ENCODE data around the gene NAALADL2.
"Not testable (repeated sequence)": the region's sequence is repeated elsewhere in the genome, so short reads cannot be mapped to it uniquely, and the experiment has no call there.

Gene NAALADL2

GRCh38 chr3:175357758-175358157 is 498.6 kb downstream of the NAALADL2 start:
- DNase-seq (ENCODE audit: low read depth, low spot score), result no peak

GRCh38 chr3:175358935-175359334 is 499.8 kb downstream of the NAALADL2 start:
- no peak for DNase-seq (ENCODE audit: low read depth, low spot score)

GRCh38 chr3:175370426-175370825 is 511.3 kb downstream of the NAALADL2 start:
- not testable (repeated sequence) for DNase-seq (ENCODE audit: low read depth, low spot score)

- DNase-seq (ENCODE audit: low read depth, low spot score), result not testable (repeated sequence)
Observed at GRCh38 chr3:175371187-175371586, 512.1 kb downstream of the NAALADL2 start.

- DNase-seq (ENCODE audit: low read depth, low spot score), result no peak
Observed at GRCh38 chr3:175374705-175375104, 515.6 kb downstream of the NAALADL2 start.

GRCh38 chr3:175378348-175378747 is 519.2 kb downstream of the NAALADL2 start:
- no peak for DNase-seq (ENCODE audit: low read depth, low spot score)

GRCh38 chr3:175381685-175382084 is 522.6 kb downstream of the NAALADL2 start:
- no peak for DNase-seq (ENCODE audit: low read depth, low spot score)

- DNase-seq (ENCODE audit: low read depth, low spot score), result no peak
Observed at GRCh38 chr3:175383371-175383770, 524.2 kb downstream of the NAALADL2 start.

- DNase-seq (ENCODE audit: low read depth, low spot score), result no peak
Observed at GRCh38 chr3:175383813-175384212, 524.7 kb downstream of the NAALADL2 start.

GRCh38 chr3:175384569-175384968 is 525.4 kb downstream of the NAALADL2 start:
- no peak for DNase-seq (ENCODE audit: low read depth, low spot score)

GRCh38 chr3:175386630-175387029 is 527.5 kb downstream of the NAALADL2 start:
- no peak for DNase-seq (ENCODE audit: low read depth, low spot score)

- DNase-seq (ENCODE audit: low read depth, low spot score), result no peak
Observed at GRCh38 chr3:175389560-175389959, 530.4 kb downstream of the NAALADL2 start.

- no peak for DNase-seq (ENCODE audit: low read depth, low spot score)
Observed at GRCh38 chr3:175391601-175392000, 532.5 kb downstream of the NAALADL2 start.

GRCh38 chr3:175392653-175393052 is 533.5 kb downstream of the NAALADL2 start:
- no peak for DNase-seq (ENCODE audit: low read depth, low spot score)

- no peak for DNase-seq (ENCODE audit: low read depth, low spot score)
Observed at GRCh38 chr3:175397372-175397771, 538.2 kb downstream of the NAALADL2 start.

GRCh38 chr3:175398676-175399075 is 539.5 kb downstream of the NAALADL2 start:
- no peak for DNase-seq (ENCODE audit: low read depth, low spot score)

GRCh38 chr3:175399156-175399840 is 540.2 kb downstream of the NAALADL2 start:
- DNase-seq (ENCODE audit: low read depth, low spot score), result no peak

GRCh38 chr3:175404027-175404426 is 544.9 kb downstream of the NAALADL2 start:
- DNase-seq (ENCODE audit: low read depth, low spot score), result no peak

GRCh38 chr3:175404621-175405020 is 545.5 kb downstream of the NAALADL2 start:
- no peak for DNase-seq (ENCODE audit: low read depth, low spot score)

- DNase-seq (ENCODE audit: low read depth, low spot score), result no peak
Observed at GRCh38 chr3:175410251-175410650, 551.1 kb downstream of the NAALADL2 start.

- no peak for DNase-seq (ENCODE audit: low read depth, low spot score)
Observed at GRCh38 chr3:175411405-175411804, 552.3 kb downstream of the NAALADL2 start.

GRCh38 chr3:175411946-175412345 is 552.8 kb downstream of the NAALADL2 start:
- DNase-seq (ENCODE audit: low read depth, low spot score), result no peak

GRCh38 chr3:175413926-175414325 is 554.8 kb downstream of the NAALADL2 start:
- no peak for DNase-seq (ENCODE audit: low read depth, low spot score)

- no peak for DNase-seq (ENCODE audit: low read depth, low spot score)
Observed at GRCh38 chr3:175416600-175416999, 557.5 kb downstream of the NAALADL2 start.
